Measurements from ENCODE around the gene CNKSR2.
A peak's percentile ranks its signal among the peaks of the same experiment; 100 is the strongest.

The CNKSR2 gene

DNA sequence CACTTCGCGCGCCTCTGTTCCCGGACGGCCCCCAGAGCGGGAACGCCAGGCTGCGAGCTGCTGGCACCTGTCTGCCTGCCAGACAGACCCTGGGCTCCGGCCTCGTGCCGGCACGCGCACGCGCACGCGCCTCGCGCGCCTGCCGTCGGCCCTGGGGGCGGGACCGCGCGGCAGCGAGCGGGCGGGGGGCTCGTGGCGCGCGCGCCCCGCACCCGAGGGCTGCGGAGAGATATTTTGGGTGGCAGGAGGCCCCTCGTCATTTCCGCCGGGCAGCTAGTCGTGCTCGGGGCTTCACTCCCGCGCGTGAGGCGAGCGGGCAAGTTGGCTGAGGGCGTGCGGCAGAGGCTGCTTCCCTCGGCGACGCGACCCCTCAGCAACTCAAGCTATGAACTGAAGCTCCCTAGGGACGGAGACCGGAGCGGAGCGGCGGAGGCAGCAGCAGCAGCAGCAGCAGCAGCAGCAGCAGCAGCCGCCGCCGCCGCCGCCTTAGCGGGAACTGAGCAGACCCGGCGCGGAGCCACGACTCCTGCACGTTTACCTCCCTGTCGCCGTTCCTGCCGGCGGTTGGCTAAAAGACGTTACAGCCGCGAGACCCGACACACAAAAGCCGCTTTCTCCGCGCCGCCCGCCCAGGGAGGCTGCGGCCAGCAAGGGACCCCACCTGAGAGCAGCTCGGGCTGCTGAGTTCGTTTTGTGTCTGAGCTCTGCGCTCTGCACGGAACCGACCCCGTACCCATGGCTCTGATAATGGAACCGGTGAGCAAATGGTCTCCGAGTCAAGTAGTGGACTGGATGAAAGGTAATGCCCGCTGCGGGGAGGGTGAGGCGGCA is at the start of gene CNKSR2:
CNKSR2 (plus strand) TSS at position 256 of the 831 bp plus-strand sequence; CDS start at position 736, 480 bp downstream.
- H3K27ac ChIP-seq (ENCODE audit: low read length): peak within 1 kb of the TSS; percentile 72

DNA sequence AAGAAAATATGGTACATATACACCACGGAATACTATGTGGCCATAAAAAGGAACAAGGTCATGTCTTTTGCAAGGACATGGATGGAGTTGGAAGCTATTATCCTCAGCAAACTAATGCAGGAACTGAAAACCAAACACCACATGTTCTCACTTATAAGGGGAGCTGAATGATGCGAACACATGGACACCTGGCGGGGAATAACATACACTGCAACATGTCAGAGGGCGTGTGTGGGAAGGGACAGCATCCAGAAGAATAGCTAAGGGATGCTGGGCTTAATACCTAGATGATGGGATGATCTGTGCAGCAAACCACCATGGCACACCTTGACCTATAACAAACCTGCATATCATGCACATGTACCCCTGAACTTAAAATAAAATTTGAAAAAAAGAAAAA is 19.5 kb upstream of the CNKSR2 start:
- Histone ChIP-seq H3K4me2 (ENCODE audit: low read length) (no peak overlapping the region), H3K9ac (ENCODE audit: low read length) (no peak overlapping the region), H3K4me3 (ENCODE audit: low read length) (no peak overlapping the region), H3K79me2 (ENCODE audit: low read length) (no peaks in the 10 kb centered on the region), H3K9me3 (ENCODE audit: insufficient read depth, low read length) (no peaks in the 10 kb centered on the region), H3K27ac (ENCODE audit: low read length) (no peak overlapping the region), H3K27me3 (ENCODE audit: low read depth, low read length) (no peaks in the 10 kb centered on the region), H3K4me1 (ENCODE audit: low read length) (no peaks in the 10 kb centered on the region), H2AFZ (ENCODE audit: low read depth, low read length) (no peak overlapping the region), H4K20me1 (ENCODE audit: insufficient read depth, low read length) (no peaks in the 10 kb centered on the region), H3K36me3 (replicated peaks; ENCODE audit: low read depth, low read length) (no peaks in the 10 kb centered on the region)
- TF ChIP-seq, protein P1, sequence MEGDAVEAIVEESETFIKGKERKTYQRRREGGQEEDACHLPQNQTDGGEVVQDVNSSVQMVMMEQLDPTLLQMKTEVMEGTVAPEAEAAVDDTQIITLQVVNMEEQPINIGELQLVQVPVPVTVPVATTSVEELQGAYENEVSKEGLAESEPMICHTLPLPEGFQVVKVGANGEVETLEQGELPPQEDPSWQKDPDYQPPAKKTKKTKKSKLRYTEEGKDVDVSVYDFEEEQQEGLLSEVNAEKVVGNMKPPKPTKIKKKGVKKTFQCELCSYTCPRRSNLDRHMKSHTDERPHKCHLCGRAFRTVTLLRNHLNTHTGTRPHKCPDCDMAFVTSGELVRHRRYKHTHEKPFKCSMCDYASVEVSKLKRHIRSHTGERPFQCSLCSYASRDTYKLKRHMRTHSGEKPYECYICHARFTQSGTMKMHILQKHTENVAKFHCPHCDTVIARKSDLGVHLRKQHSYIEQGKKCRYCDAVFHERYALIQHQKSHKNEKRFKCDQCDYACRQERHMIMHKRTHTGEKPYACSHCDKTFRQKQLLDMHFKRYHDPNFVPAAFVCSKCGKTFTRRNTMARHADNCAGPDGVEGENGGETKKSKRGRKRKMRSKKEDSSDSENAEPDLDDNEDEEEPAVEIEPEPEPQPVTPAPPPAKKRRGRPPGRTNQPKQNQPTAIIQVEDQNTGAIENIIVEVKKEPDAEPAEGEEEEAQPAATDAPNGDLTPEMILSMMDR (IDR thresholded peaks at IDR 0.05; ENCODE audit: low read depth, low read length): peak; percentile 49
- TF ChIP-seq EZH2phosphoT487 (IDR thresholded peaks at IDR 0.05; ENCODE audit: low read depth): no peak

More for the DNA sequence above, at the start of gene CNKSR2:
- H3K27me3 ChIP-seq (ENCODE audit: low read depth, low read length): no peaks in the 10 kb centered on the region
- peak within 1 kb of the TSS; percentile 93 for H2AFZ ChIP-seq (ENCODE audit: low read depth, low read length)
- peaks cover 28% of the 10 kb centered on the region for H3K79me2 ChIP-seq (ENCODE audit: low read length)
- peak within 1 kb of the TSS; percentile 99 for H3K4me3 ChIP-seq (ENCODE audit: low read length)
- no peaks in the 10 kb centered on the region for H3K9me3 ChIP-seq (ENCODE audit: insufficient read depth, low read length)
- peaks cover 16% of the 10 kb centered on the region for H3K4me1 ChIP-seq (ENCODE audit: low read length)
- peak within 1 kb of the TSS; percentile 97 for H3K4me2 ChIP-seq (ENCODE audit: low read length)
- peak within 1 kb of the TSS; percentile 96 for H3K9ac ChIP-seq (ENCODE audit: low read length)
- peaks cover 4% of the 10 kb centered on the region; the same call in 1 of the 2 replicates for H4K20me1 ChIP-seq (ENCODE audit: insufficient read depth, low read length)
- TF ChIP-seq, protein P1 (IDR thresholded peaks at IDR 0.05; ENCODE audit: low read depth, low read length): no peak
- TF ChIP-seq EZH2phosphoT487 (IDR thresholded peaks at IDR 0.05; ENCODE audit: low read depth): no peak
- no peaks in the 10 kb centered on the region for H3K36me3 ChIP-seq (replicated peaks; ENCODE audit: low read depth, low read length)

DNA sequence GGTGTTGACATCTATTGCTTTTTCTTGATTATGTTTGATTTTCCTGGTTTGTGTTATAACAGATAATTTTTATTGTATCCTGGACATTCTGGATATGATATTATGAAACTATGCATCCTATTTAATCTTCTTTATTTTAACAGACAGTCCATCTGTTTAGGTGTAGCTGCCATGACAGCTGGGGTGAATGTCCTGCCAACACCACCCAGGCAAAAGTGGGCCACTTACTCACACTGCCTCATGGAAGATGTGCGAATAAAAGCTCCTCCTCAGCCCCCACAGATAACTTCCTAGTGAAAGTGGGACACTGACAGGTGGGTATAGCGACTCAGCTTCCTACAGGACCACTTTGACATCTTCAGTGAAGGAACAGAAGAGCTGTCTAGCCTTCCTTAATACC is 18.4 kb upstream of the CNKSR2 start:
- H3K36me3 ChIP-seq (replicated peaks; ENCODE audit: low read depth, low read length): no peaks in the 10 kb centered on the region
- H3K79me2 ChIP-seq (ENCODE audit: low read length): no peaks in the 10 kb centered on the region
- no peak overlapping the region for H2AFZ ChIP-seq (ENCODE audit: low read depth, low read length)
- H3K9me3 ChIP-seq (ENCODE audit: insufficient read depth, low read length): no peaks in the 10 kb centered on the region
- H3K4me2 ChIP-seq (ENCODE audit: low read length): no peak overlapping the region
- no peaks in the 10 kb centered on the region for H4K20me1 ChIP-seq (ENCODE audit: insufficient read depth, low read length)
- no peak overlapping the region for H3K9ac ChIP-seq (ENCODE audit: low read length)
- no peak overlapping the region for H3K27ac ChIP-seq (ENCODE audit: low read length)
- H3K4me3 ChIP-seq (ENCODE audit: low read length): no peak overlapping the region
- no peaks in the 10 kb centered on the region for H3K27me3 ChIP-seq (ENCODE audit: low read depth, low read length)
- no peaks in the 10 kb centered on the region for H3K4me1 ChIP-seq (ENCODE audit: low read length)
- TF ChIP-seq, protein P1 (IDR thresholded peaks at IDR 0.05; ENCODE audit: low read depth, low read length): no peak
- no peak for TF ChIP-seq EZH2phosphoT487 (IDR thresholded peaks at IDR 0.05; ENCODE audit: low read depth)

DNA sequence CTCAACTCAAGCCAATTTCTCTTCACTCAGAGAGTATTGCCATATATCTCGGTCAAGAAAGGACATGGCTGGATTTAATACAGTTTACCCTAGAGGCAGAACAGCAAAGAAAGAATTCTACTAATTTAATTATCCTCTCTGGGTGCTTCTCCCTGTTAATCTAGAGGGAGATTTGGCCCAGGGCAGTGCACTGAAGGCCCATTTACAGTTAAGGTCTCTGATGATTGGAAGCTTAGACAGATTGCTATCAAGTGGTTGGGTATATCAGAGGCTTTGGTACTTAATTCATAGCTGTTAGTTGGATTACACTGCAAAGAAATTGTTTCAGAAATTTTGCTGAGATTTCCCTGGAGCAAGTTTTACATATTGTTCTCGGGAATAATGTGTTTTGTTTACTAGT is 4.6 kb upstream of the CNKSR2 start:
- H3K79me2 ChIP-seq (ENCODE audit: low read length): peaks cover 2% of the 10 kb centered on the region; the same call in 1 of the 2 replicates
- H3K4me1 ChIP-seq (ENCODE audit: low read length): peaks cover 6% of the 10 kb centered on the region; the same call in 1 of the 2 replicates
- H2AFZ ChIP-seq (ENCODE audit: low read depth, low read length): no peak overlapping the region
- no peaks in the 10 kb centered on the region for H3K27me3 ChIP-seq (ENCODE audit: low read depth, low read length)
- H3K4me2 ChIP-seq (ENCODE audit: low read length): no peak overlapping the region
- H3K4me3 ChIP-seq (ENCODE audit: low read length): no peak overlapping the region
- no peaks in the 10 kb centered on the region for H3K9me3 ChIP-seq (ENCODE audit: insufficient read depth, low read length)
- H3K36me3 ChIP-seq (replicated peaks; ENCODE audit: low read depth, low read length): no peaks in the 10 kb centered on the region
- no peak overlapping the region for H3K27ac ChIP-seq (ENCODE audit: low read length)
- TF ChIP-seq, protein P1 (IDR thresholded peaks at IDR 0.05; ENCODE audit: low read depth, low read length): no peak
- TF ChIP-seq EZH2phosphoT487 (IDR thresholded peaks at IDR 0.05; ENCODE audit: low read depth): no peak
- no peaks in the 10 kb centered on the region for H4K20me1 ChIP-seq (ENCODE audit: insufficient read depth, low read length)
- H3K9ac ChIP-seq (ENCODE audit: low read length): no peak overlapping the region

Measured in OCI-LY3 (cell line).